ENCODE measurements around the gene C4B.
"Not testable (repeated sequence)": the region's sequence is repeated elsewhere in the genome, so short reads cannot be mapped to it uniquely, and the experiment has no call there.

The C4B gene

DNA sequence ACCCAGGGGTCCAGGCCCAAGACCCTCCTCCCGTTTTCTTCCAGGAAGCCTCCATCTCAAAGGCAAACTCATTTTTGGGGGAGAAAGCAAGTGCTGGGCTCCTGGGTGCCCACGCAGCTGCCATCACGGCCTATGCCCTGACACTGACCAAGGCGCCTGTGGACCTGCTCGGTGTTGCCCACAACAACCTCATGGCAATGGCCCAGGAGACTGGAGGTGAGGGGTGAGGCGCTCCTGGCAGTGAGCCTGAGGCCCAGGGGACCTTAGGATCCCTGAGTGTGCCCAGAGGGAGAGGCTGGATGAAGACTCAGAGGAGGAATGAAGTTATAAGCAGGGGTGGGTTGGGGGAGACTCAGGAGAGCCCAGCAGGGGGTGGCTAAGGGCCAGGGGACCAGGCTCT lies 18.2 kb upstream of the C4B start:
- H3K9me3 ChIP-seq (ENCODE audit: control insufficient read depth, insufficient read depth, low read length), result not testable (repeated sequence)

DNA sequence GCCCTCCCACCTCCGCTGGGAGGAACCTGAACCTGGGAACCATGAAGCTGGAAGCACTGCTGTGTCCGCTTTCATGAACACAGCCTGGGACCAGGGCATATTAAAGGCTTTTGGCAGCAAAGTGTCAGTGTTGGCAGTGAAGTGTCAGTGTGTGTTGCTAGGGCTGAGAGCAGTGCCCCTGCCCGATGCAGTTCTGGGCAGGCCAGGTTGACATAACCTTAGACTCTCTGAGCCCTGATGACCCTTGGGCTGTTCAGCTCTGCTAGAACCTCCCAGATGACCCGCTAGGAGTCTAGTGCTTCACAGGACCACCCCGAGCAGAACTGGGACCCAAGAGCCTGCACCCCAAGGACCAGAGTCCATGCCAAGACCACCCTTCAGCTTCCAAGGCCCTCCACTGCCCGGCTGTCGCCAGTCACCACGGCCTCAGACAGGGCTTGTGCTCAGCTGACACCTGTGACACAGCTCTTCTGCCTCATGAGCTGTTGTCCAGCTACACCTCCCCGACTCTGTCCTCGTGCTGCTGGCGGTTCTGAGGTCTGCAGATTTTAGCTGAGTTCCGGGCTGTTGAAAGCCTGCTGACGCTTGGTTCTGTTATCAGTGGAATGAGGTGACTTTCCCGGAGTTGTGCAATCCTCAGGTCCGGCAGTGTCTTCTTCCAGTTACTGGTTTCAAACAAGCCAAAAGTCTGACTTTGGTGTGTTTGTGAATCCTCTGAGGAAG lies 11.9 kb upstream of the C4B start:
- H3K4me1 ChIP-seq (ENCODE audit: control insufficient read depth, insufficient read depth, low read length); H3K4me3 ChIP-seq (ENCODE audit: low read depth, low read length); H3K36me3 ChIP-seq (ENCODE audit: control insufficient read depth, insufficient read depth, low read length); H3K9me3 ChIP-seq (ENCODE audit: control insufficient read depth, insufficient read depth, low read length); H3K27me3 ChIP-seq (ENCODE audit: control insufficient read depth, insufficient read depth, low read length); H3K9ac ChIP-seq (ENCODE audit: low read depth, low read length): not testable (repeated sequence)

More for the DNA sequence above, 18.2 kb upstream of the C4B start:
- H3K36me3 ChIP-seq (ENCODE audit: control insufficient read depth, insufficient read depth, low read length); H3K4me3 ChIP-seq (ENCODE audit: low read depth, low read length); H3K9ac ChIP-seq (ENCODE audit: low read depth, low read length); H3K4me1 ChIP-seq (ENCODE audit: control insufficient read depth, insufficient read depth, low read length); H3K27me3 ChIP-seq (ENCODE audit: control insufficient read depth, insufficient read depth, low read length): not testable (repeated sequence)

DNA sequence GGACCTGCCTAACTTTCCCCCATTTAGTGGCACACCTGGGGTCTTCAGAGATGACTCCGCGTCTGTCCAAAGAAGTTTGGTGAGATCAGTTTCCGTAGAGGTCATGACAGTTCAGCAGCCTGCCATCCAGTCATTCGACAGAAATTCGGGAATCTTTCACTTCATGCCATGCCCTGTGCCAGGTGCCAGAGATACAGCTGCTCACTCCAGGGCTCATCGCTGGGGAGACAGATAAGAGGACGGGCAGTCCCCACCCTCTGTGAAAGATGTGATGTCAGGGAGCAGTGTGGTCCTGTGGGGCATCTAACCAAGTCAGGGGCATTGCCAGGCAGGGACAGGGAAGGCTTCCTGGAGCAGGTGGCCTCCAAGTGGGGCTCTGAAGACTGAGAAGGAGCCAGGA lies 11.3 kb upstream of the C4B start:
- not testable (repeated sequence) for H3K9me3 ChIP-seq (ENCODE audit: control insufficient read depth, insufficient read depth, low read length); H3K36me3 ChIP-seq (ENCODE audit: control insufficient read depth, insufficient read depth, low read length); H3K27me3 ChIP-seq (ENCODE audit: control insufficient read depth, insufficient read depth, low read length); H3K4me1 ChIP-seq (ENCODE audit: control insufficient read depth, insufficient read depth, low read length); H3K4me3 ChIP-seq (ENCODE audit: low read depth, low read length); H3K9ac ChIP-seq (ENCODE audit: low read depth, low read length)

DNA sequence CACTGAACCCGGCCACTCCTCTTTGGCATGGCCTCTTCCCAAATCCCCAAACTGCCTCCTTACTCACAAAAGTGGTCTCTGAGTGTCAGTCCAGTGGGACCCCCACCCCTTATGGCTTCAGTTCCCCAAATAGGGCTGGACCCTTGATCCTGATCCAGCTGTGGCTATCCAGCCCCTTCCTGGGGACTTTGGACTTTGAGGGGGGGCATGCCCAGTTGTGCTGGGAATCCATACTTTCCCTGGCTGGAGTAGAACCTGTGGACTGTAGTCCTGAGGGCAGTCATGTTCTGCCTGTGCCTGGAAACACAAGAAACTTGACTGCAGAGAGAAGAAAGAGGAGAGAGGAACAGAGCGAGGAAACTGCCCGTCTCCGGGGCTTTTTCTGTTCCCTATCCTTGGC lies 10.2 kb upstream of the C4B start:
- not testable (repeated sequence) for H3K36me3 ChIP-seq (ENCODE audit: control insufficient read depth, insufficient read depth, low read length); H3K9me3 ChIP-seq (ENCODE audit: control insufficient read depth, insufficient read depth, low read length); H3K4me1 ChIP-seq (ENCODE audit: control insufficient read depth, insufficient read depth, low read length); H3K4me3 ChIP-seq (ENCODE audit: low read depth, low read length); H3K27me3 ChIP-seq (ENCODE audit: control insufficient read depth, insufficient read depth, low read length); H3K9ac ChIP-seq (ENCODE audit: low read depth, low read length)

DNA sequence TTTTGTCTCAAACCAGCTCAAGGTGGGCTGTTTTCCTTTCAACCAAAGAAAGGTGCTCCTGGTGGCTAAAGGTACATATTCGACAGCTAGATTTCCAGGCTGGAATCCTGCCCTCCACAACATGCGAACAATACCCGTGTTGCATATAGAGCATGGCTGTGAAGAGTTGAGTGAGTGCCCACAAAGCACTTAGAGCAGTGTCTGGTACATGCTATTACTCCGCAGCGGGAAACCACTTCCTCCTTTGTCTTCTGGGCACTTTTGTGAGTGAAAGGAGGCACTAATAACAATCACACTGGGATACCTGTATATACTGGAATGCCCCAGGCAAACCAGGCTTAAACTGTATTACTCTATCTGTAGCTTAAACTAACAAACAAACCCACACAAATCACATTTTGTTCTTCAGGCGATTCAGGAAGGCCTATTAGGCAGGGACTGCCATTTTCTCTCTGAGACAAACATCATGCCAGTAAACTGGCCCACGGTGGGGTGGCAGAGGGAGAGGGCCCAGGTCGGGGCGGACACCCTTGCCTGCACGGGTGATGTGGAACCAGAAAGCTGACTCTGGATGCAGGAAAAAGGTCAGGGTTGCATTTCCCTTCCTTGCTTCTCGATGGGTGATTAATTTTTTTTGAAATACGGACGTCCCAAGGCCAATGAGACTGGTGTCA lies 9.6 kb upstream of the C4B start:
- not testable (repeated sequence) for H3K9ac ChIP-seq (ENCODE audit: low read depth, low read length); H3K36me3 ChIP-seq (ENCODE audit: control insufficient read depth, insufficient read depth, low read length); H3K4me1 ChIP-seq (ENCODE audit: control insufficient read depth, insufficient read depth, low read length); H3K9me3 ChIP-seq (ENCODE audit: control insufficient read depth, insufficient read depth, low read length); H3K27me3 ChIP-seq (ENCODE audit: control insufficient read depth, insufficient read depth, low read length); H3K4me3 ChIP-seq (ENCODE audit: low read depth, low read length)

DNA sequence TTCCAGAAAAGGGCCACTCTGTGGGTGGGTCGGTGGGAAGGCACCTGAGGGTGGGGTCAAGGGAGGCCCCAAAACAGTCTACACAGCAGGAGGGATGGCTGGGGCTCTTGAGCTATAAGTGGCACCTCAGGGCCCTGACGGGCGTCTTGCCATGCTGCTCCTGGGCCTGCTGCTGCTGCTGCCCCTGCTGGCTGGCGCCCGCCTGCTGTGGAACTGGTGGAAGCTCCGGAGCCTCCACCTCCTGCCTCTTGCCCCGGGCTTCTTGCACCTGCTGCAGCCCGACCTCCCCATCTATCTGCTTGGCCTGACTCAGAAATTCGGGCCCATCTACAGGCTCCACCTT lies 9.1 kb upstream of the C4B start:
- H3K9me3 ChIP-seq (ENCODE audit: control insufficient read depth, insufficient read depth, low read length); H3K9ac ChIP-seq (ENCODE audit: low read depth, low read length); H3K4me1 ChIP-seq (ENCODE audit: control insufficient read depth, insufficient read depth, low read length); H3K36me3 ChIP-seq (ENCODE audit: control insufficient read depth, insufficient read depth, low read length); H3K27me3 ChIP-seq (ENCODE audit: control insufficient read depth, insufficient read depth, low read length); H3K4me3 ChIP-seq (ENCODE audit: low read depth, low read length): not testable (repeated sequence)

DNA sequence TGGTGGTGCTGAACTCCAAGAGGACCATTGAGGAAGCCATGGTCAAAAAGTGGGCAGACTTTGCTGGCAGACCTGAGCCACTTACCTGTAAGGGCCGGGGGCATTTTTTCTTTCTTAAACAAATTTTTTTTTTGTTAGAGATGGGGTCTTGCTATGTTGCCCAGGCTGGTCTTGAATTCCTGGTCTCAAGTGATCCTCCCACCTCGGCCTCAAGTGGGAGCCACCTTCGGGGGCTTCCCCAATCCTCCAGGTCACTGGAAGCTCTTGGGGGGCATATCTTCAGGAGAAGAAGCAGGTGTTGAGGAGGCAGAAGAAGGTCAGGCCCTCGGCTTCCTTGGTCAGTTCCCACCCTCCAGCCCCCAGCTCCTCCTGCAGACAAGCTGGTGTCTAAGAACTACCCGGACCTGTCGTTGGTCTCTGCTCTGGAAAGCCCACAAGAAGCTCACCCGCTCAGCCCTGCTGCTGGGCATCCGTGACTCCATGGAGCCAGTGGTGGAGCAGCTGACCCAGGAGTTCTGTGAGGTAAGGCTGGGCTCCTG lies 8.5 kb upstream of the C4B start:
- not testable (repeated sequence) for H3K27me3 ChIP-seq (ENCODE audit: control insufficient read depth, insufficient read depth, low read length)

DNA sequence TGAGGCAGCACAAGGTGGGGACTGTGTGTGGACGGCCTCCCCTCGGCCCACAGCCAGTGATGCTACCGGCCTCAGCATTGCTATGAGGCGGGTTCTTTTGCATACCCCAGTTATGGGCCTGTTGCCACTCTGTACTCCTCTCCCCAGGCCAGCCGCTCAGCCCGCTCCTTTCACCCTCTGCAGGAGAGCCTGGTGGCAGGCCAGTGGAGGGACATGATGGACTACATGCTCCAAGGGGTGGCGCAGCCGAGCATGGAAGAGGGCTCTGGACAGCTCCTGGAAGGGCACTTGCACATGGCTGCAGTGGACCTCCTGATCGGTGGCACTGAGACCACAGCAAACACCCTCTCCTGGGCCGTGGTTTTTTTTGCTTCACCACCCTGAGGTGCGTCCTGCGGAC lies 7.5 kb upstream of the C4B start:
- H3K4me1 ChIP-seq (ENCODE audit: control insufficient read depth, insufficient read depth, low read length); H3K36me3 ChIP-seq (ENCODE audit: control insufficient read depth, insufficient read depth, low read length); H3K9me3 ChIP-seq (ENCODE audit: control insufficient read depth, insufficient read depth, low read length); H3K27me3 ChIP-seq (ENCODE audit: control insufficient read depth, insufficient read depth, low read length); H3K9ac ChIP-seq (ENCODE audit: low read depth, low read length); H3K4me3 ChIP-seq (ENCODE audit: low read depth, low read length): not testable (repeated sequence)

More for the DNA sequence above, 8.5 kb upstream of the C4B start:
- not testable (repeated sequence) for H3K4me1 ChIP-seq (ENCODE audit: control insufficient read depth, insufficient read depth, low read length); H3K9ac ChIP-seq (ENCODE audit: low read depth, low read length); H3K36me3 ChIP-seq (ENCODE audit: control insufficient read depth, insufficient read depth, low read length); H3K4me3 ChIP-seq (ENCODE audit: low read depth, low read length); H3K9me3 ChIP-seq (ENCODE audit: control insufficient read depth, insufficient read depth, low read length)

DNA sequence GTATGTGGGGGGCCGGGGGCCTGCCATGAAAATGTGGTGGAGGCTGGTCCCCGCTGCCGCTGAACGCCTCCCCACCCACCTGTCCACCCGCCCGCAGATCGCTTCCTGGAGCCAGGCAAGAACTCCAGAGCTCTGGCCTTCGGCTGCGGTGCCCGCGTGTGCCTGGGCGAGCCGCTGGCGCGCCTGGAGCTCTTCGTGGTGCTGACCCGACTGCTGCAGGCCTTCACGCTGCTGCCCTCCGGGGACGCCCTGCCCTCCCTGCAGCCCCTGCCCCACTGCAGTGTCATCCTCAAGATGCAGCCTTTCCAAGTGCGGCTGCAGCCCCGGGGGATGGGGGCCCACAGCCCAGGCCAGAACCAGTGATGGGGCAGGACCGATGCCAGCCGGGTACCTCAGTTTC lies 6.6 kb upstream of the C4B start:
- H3K9ac ChIP-seq (ENCODE audit: low read depth, low read length); H3K4me1 ChIP-seq (ENCODE audit: control insufficient read depth, insufficient read depth, low read length): not testable (repeated sequence)

DNA sequence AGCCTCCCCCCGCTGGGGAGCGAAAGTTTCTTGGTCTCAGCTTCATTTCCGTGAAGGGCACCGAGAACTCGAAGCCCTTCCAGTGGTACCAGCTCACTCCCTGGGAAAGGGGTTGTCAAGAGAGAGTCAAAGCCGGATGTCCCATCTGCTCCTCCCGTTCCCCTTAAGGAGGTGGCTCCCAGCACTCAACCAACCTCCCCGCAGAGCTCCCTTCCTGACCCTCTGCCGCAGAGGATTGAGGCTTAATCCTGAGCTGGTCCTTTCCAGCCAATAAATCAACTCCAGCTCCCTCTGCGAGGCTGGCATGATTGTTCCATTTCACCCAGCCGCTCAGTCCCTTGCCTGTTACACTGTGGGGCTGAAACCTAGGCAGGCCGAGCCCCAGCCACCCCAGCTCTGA lies 6.0 kb upstream of the C4B start:
- not testable (repeated sequence) for H3K27me3 ChIP-seq (ENCODE audit: control insufficient read depth, insufficient read depth, low read length); H3K9me3 ChIP-seq (ENCODE audit: control insufficient read depth, insufficient read depth, low read length); H3K36me3 ChIP-seq (ENCODE audit: control insufficient read depth, insufficient read depth, low read length); H3K4me1 ChIP-seq (ENCODE audit: control insufficient read depth, insufficient read depth, low read length); H3K9ac ChIP-seq (ENCODE audit: low read depth, low read length); H3K4me3 ChIP-seq (ENCODE audit: low read depth, low read length)

More for the DNA sequence above, 6.6 kb upstream of the C4B start:
- not testable (repeated sequence) for H3K27me3 ChIP-seq (ENCODE audit: control insufficient read depth, insufficient read depth, low read length); H3K4me3 ChIP-seq (ENCODE audit: low read depth, low read length); H3K36me3 ChIP-seq (ENCODE audit: control insufficient read depth, insufficient read depth, low read length); H3K9me3 ChIP-seq (ENCODE audit: control insufficient read depth, insufficient read depth, low read length)

DNA sequence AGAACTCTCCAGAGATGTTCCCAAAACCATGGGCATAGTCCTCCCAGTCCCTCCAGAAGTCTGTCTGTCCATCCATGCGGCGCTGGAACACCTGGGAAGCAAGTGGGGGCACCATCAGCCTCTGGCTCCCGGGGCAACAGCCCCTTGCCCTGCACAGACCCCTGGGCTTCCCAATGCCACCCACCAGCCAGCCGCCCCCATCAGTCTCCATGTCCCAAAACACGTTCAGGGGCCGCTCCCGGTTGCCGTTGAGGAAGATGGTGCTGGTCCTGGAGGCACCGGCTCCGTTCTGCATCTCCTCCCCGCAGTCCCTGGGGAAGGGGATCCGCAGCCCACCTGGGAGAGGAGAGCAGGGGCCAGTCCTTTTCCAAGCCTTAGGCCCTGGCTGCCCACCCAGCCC lies 5.1 kb upstream of the C4B start:
- not testable (repeated sequence) for H3K9ac ChIP-seq (ENCODE audit: low read depth, low read length); H3K36me3 ChIP-seq (ENCODE audit: control insufficient read depth, insufficient read depth, low read length); H3K4me1 ChIP-seq (ENCODE audit: control insufficient read depth, insufficient read depth, low read length); H3K9me3 ChIP-seq (ENCODE audit: control insufficient read depth, insufficient read depth, low read length); H3K4me3 ChIP-seq (ENCODE audit: low read depth, low read length); H3K27me3 ChIP-seq (ENCODE audit: control insufficient read depth, insufficient read depth, low read length)

DNA sequence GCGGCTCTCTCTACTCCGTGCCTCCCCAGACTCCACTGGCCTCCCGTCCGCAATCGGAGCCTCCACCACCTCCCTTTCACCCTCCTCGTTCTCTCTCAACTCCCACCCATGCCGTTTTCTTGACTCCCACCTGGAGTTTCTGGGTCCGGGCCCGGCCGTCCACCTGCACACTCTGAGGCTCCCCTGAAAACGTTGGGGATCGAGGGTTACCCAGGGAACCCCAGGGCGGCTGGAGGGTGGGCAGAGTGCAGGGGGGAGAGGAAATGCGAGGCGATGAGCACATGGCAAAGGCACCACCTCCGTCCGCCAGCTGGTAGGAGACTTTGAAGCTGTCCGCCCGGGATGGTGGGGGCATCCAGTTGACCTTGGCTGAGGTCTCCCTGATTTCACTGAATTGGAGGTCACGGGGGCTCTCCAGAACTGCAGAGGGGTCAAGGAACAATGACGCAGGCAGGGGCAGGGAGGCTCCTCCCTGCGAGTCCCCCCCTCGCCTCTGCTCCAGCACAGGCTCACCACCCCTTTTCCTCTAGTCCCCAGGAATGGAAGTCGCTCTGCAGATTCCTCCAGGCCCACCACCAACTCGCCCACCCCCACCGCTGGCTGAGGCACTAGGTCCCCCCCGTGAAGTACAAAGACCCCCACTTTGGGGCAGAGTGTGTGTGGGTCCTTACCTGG lies 3.6 kb upstream of the C4B start:
- H3K36me3 ChIP-seq (ENCODE audit: control insufficient read depth, insufficient read depth, low read length); H3K4me3 ChIP-seq (ENCODE audit: low read depth, low read length); H3K9ac ChIP-seq (ENCODE audit: low read depth, low read length); H3K4me1 ChIP-seq (ENCODE audit: control insufficient read depth, insufficient read depth, low read length); H3K27me3 ChIP-seq (ENCODE audit: control insufficient read depth, insufficient read depth, low read length); H3K9me3 ChIP-seq (ENCODE audit: control insufficient read depth, insufficient read depth, low read length): not testable (repeated sequence)

Measured in iPS-15b (cell line).